Measurements from ENCODE around the gene SYF2. TPM values are rescaled to one million over a fixed set of nuclear protein-coding genes. Genes with fewer than 3 reads are reported as not detected.
"Not testable (repeated sequence)": the region's sequence is repeated elsewhere in the genome, so short reads cannot be mapped to it uniquely, and the experiment has no call there.

SYF2 gene
- polyA plus RNA-seq, 1 of the 3 experiments (the other 2 are of a cell fraction): 31.1 TPM

DNA sequence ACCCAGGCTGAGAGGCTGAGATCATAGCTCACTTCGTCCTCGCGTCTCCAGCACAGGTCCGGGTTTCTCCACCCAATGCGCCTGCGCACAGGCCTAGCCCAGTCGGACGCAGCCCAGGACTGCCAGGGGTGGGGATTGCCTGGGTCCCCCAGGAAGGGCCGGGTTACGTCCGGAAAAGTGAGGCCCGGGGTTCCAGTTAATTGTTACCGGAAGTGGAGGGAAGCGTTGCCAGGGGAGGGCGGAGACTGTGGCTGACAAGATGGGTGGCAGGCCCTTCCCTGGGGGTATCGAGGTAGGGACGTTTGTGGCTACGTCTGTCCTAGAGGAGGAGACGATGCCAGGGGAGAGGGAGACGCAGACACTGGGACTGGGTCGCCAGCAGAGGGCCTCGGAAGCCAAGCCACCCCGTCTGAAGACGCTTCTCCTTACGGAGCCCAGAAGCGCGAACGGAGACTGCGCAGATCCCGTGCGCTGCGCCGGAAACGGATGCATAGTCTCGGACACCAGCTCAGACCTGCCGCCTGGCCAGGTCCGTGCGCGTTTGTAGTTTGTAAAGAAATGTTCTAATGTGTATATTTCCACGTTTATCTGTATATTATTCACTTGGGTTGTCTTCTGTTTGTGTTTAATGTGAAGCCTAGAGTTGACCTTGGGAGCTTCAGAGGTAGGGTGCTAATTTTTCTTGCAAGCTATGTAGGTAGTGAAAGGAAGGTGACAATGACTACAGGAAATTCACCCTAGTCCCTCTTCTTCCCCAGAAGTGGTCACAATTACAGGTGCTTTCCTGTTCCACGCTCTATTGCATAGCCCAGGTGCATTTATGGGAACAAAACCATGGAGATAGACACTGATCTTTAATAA, 7.6 kb upstream of the SYF2 start (continued):
- no peak for TF ChIP-seq FOXM1 (IDR thresholded peaks at IDR 0.05; ENCODE audit: low read depth)
- TF ChIP-seq RCOR1 (IDR thresholded peaks at IDR 0.05; ENCODE audit: low read length): peak; percentile 61; the same call in 1 of the 2 replicates
- no peak for TF ChIP-seq MEF2A (IDR thresholded peaks at IDR 0.05; ENCODE audit: borderline replicate concordance, low read depth)
- peak; percentile 78 for TF ChIP-seq POLR2AphosphoS5 (IDR thresholded peaks at IDR 0.05; ENCODE audit: low read depth, low read length)
- TF ChIP-seq NRF1 (IDR thresholded peaks at IDR 0.05; ENCODE audit: low read depth, low read length): peak; percentile 83
- TF ChIP-seq CHD2 (IDR thresholded peaks at IDR 0.05; ENCODE audit: low read length, partially characterized antibody): no peak
- no peak for TF ChIP-seq RXRA (IDR thresholded peaks at IDR 0.05; ENCODE audit: borderline replicate concordance, low read depth)
- no peak; the same call in 1 of the 2 replicates for TF ChIP-seq REST (IDR thresholded peaks at IDR 0.05; ENCODE audit: low read depth, low read length)
- no peak; the same call in 1 of the 2 replicates for TF ChIP-seq RFX5 (IDR thresholded peaks at IDR 0.05; ENCODE audit: low read length)

DNA sequence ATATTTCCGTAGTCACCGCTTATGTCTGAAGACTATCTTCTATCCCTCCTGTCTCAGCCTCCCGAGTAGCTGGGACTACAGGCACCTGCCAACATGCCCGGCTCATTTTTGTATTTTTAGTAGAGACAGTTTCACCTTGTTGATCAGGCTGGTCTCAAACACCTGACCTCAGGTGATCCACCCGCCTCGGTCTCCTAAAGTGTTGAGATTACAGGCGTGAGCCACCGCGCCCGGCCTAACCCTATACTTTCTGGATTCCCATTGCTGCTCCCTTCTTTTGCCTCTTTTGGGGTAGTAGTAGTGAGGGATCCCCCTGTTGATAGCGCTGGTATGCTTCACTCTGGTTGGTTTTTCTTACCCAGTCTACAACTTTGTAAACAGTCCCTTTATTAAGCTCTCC, 5.7 kb upstream of the SYF2 start:
- H3K36me3 ChIP-seq (replicated peaks in 1 of 2; ENCODE audit: control insufficient read depth in 1 of 2, insufficient read depth in 2 of 2, low read length in 1 of 2): peaks cover 12 to 37% of the 10 kb centered on the region in 2 experiments
- no peak overlapping the region for H3K4me2 ChIP-seq
- H3K9me3 ChIP-seq: no peaks in the 10 kb centered on the region
- TF ChIP-seq TCF12 (IDR thresholded peaks at IDR 0.05) (no peak), JUND (IDR thresholded peaks at IDR 0.05) (no peak), RFX5 (IDR thresholded peaks at IDR 0.05; ENCODE audit: low read length) (no peak), SMC3 (IDR thresholded peaks at IDR 0.05; ENCODE audit: low read depth, low read length) (no peak), FOXJ3 (CRISPR knock-in tag; IDR thresholded peaks at IDR 0.05) (no peak), CHD2 (IDR thresholded peaks at IDR 0.05; ENCODE audit: low read length, partially characterized antibody) (no peak), NFIC (IDR thresholded peaks at IDR 0.05; ENCODE audit: borderline replicate concordance) (no peak), FOXM1 (IDR thresholded peaks at IDR 0.05; ENCODE audit: low read depth) (no peak), SIN3A (IDR thresholded peaks at IDR 0.05; ENCODE audit: borderline replicate concordance, low read depth, low read length) (no peak)
- no peaks in the 10 kb centered on the region for H3K9me2 ChIP-seq
- CTCF ChIA-PET: interaction anchor here (0.7 to 1.0 kb wide), 2 partner anchors 11 to 976 kb away, joined by 3 to 4 read pairs; no protein-coding TSS in a partner anchor
- WGBS (ENCODE audit: low lambda C conversion rate): 98% methylated on average over 11 of the region's 11 CpGs
- peaks cover 4 to 14% of the 10 kb centered on the region in 2 experiments; a peak in 3 of 4 replicates for H3K4me1 ChIP-seq (ENCODE audit: control insufficient read depth in 1 of 2, insufficient read depth in 2 of 2, low read depth in 1 of 2, low read length in 1 of 2)
- H3F3A ChIP-seq (replicated peaks; ENCODE audit: insufficient read depth): peaks cover 43% of the 10 kb centered on the region
- H3K4me3 ChIP-seq (ENCODE audit: low read depth in 2 of 2, low read length in 1 of 2): no peak overlapping the region
- H3K27ac ChIP-seq (ENCODE audit: low read depth in 2 of 2, low read length in 1 of 2): no peak overlapping the region
- POLR2A ChIA-PET: interaction anchor here (0.6 to 1.0 kb wide), 2 partner anchors 9 to 250 kb away, joined by 3 read pairs; partner anchors contain the start of gene RSRP1
- no peaks in the 10 kb centered on the region for H3K27me3 ChIP-seq (ENCODE audit: insufficient read depth)
- no peak overlapping the region for H3K9ac ChIP-seq
- H4K20me1 ChIP-seq (ENCODE audit: insufficient read depth): no peaks in the 10 kb centered on the region
- peaks cover 64% of the 10 kb centered on the region for H3K79me2 ChIP-seq (ENCODE audit: insufficient read depth)
- no peak overlapping the region for H2AFZ ChIP-seq (ENCODE audit: low read depth)
- DNase-seq: no peak

DNA sequence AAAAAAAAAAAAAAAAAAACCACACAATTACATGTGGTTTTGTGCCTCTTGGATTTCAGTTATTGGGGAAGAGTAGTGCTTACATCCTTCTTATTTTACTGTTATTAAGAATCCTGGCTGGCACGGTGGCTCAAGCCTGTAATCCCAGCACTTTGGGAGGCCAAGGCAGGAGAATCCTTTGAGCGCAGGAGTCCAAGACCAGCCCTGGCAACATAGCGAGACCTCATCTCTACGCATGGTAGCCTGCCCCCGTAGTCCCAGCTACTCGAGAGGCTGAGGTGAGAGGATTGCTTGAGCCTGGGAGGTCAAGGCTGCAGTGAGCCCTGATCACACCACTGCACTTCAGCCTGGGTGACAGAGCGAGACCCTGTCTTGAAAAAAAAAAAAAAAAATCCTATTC, 4.0 kb upstream of the SYF2 start:
- 95% methylated on average over 7 of the region's 7 CpGs for WGBS (ENCODE audit: low lambda C conversion rate)
- H3K9me3 ChIP-seq; H3K27ac ChIP-seq (ENCODE audit: low read depth in 2 of 2, low read length in 1 of 2); H2AFZ ChIP-seq (ENCODE audit: low read depth); H3K27me3 ChIP-seq (ENCODE audit: insufficient read depth); CTCF ChIA-PET; H3K4me2 ChIP-seq; H4K20me1 ChIP-seq (ENCODE audit: insufficient read depth); H3K9ac ChIP-seq; H3K9me2 ChIP-seq; H3K4me3 ChIP-seq (ENCODE audit: low read depth in 2 of 2, low read length in 1 of 2); DNase-seq: not testable (repeated sequence)
- H3F3A ChIP-seq (replicated peaks; ENCODE audit: insufficient read depth): peaks cover 26% of the 10 kb centered on the region
- POLR2A ChIA-PET: interaction anchor here (0.7 kb wide), 1 partner anchor 182 kb away, joined by 3 read pairs; no protein-coding TSS in a partner anchor
- peaks cover 70% of the 10 kb centered on the region for H3K79me2 ChIP-seq (ENCODE audit: insufficient read depth)
- peaks cover 0 to 19% of the 10 kb centered on the region in 2 experiments for H3K36me3 ChIP-seq (replicated peaks in 1 of 2; ENCODE audit: control insufficient read depth in 1 of 2, insufficient read depth in 2 of 2, low read length in 1 of 2)
- H3K4me1 ChIP-seq (ENCODE audit: control insufficient read depth in 1 of 2, insufficient read depth in 2 of 2, low read depth in 1 of 2, low read length in 1 of 2): peaks cover 4 to 15% of the 10 kb centered on the region in 2 experiments; a peak in 3 of 4 replicates

DNA sequence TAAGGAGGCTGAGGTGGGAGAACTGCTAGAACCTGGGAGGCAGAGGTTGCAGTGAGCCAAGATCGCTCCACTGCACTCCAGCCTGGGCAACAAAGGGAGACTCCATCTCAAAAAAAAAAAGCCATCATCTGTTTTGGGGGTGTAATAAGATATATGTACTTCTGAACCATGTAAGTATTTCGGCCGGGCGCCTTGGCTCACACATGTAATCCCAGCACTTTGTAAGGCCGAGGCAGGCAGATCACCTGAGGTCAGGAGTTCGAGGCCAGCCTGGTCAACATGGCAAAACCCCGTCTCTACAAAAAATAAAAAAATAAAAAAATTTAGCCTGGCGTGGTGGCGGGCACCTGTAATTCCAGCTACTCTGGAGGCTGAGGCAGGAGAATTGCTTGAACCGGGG, 3.1 kb upstream of the SYF2 start:
- DNase-seq; H3K27ac ChIP-seq (ENCODE audit: low read depth in 2 of 2, low read length in 1 of 2); H3K9me2 ChIP-seq; H3K9me3 ChIP-seq; H3K9ac ChIP-seq; H3K27me3 ChIP-seq (ENCODE audit: insufficient read depth); H3K4me3 ChIP-seq (ENCODE audit: low read depth in 2 of 2, low read length in 1 of 2); H4K20me1 ChIP-seq (ENCODE audit: insufficient read depth); CTCF ChIA-PET; H2AFZ ChIP-seq (ENCODE audit: low read depth); H3K4me2 ChIP-seq: not testable (repeated sequence)
- H3K79me2 ChIP-seq (ENCODE audit: insufficient read depth): peaks cover 76% of the 10 kb centered on the region
- H3F3A ChIP-seq (replicated peaks; ENCODE audit: insufficient read depth): peaks cover 20% of the 10 kb centered on the region
- POLR2A ChIA-PET: interaction anchor here (0.7 kb wide), 1 partner anchor 183 kb away, joined by 3 read pairs; no protein-coding TSS in a partner anchor
- peaks cover 4 to 14% of the 10 kb centered on the region in 2 experiments for H3K36me3 ChIP-seq (replicated peaks in 1 of 2; ENCODE audit: control insufficient read depth in 1 of 2, insufficient read depth in 2 of 2, low read length in 1 of 2)
- peaks cover 0 to 13% of the 10 kb centered on the region in 2 experiments; a peak in 3 of 4 replicates for H3K4me1 ChIP-seq (ENCODE audit: control insufficient read depth in 1 of 2, insufficient read depth in 2 of 2, low read depth in 1 of 2, low read length in 1 of 2)
- 97% methylated on average over 10 of the region's 10 CpGs for WGBS (ENCODE audit: low lambda C conversion rate)
